ENCODE data around the gene ECE2.

GRCh38 chr3:184337399-184337714, 61.5 kb downstream of the ECE2 start, which contains the start of gene FAM131A:
- TF ChIP-seq POLR2A (IDR thresholded peaks at IDR 0.05; ENCODE audit: low read depth, low read length) (no peak), MYC (IDR thresholded peaks at IDR 0.05; ENCODE audit: insufficient read depth, insufficient read length, insufficient replicate concordance, low read length, severe bottlenecking) (no peak), CHD2 (IDR thresholded peaks at IDR 0.05; ENCODE audit: borderline replicate concordance, low read depth, low read length) (no peak), CTCF (IDR thresholded peaks at IDR 0.05 in 2 of 3, conservative IDR thresholded peaks at IDR 0.05 in 1 of 3; ENCODE audit: control insufficient read depth in 2 of 3, extremely low read depth in 1 of 3, insufficient read depth in 1 of 3, low read depth in 3 of 3, low read length in 3 of 3) (no peak), RFX5 (IDR thresholded peaks at IDR 0.05; ENCODE audit: low read depth, low read length) (no peak), EZH2 (IDR thresholded peaks at IDR 0.05; ENCODE audit: borderline replicate concordance, control insufficient read depth, low read depth, low read length) (no peak), SMC3 (IDR thresholded peaks at IDR 0.05; ENCODE audit: borderline replicate concordance, low read length) (no peak), ZBTB40 (IDR thresholded peaks at IDR 0.05; ENCODE audit: borderline replicate concordance) (no peak), EP300 (IDR thresholded peaks at IDR 0.05; ENCODE audit: borderline replicate concordance in 1 of 2, control insufficient read depth in 1 of 2, low read depth in 2 of 2, low read length in 2 of 2) (no peak), TCF7 (IDR thresholded peaks at IDR 0.05; ENCODE audit: borderline replicate concordance) (no peak)
